CD14-positive monocyte (primary cell): ENCODE measurements around the gene KLF6. TPM values are rescaled to one million over a fixed set of nuclear protein-coding genes. Genes with fewer than 3 reads are reported as not detected.
A peak's percentile ranks its signal among the peaks of the same experiment; 100 is the strongest.

Experiments used
- DNase-seq, 3 donors: peaks; one replicate each; pipeline ENCODE4 v3.0.0-alpha.2; 2011 to 2022
- H2AFZ ChIP-seq: 2 replicates; pipeline ENCODE4 v1.6.0; 2012; ENCODE audit warnings: mild to moderate bottlenecking, low read depth, low read length, inconsistent platforms; ENCODE audit not compliant: insufficient read depth, poor library complexity, severe bottlenecking
- H3K27ac ChIP-seq, 2 donors: 1 replicate in 1 of 2; 2 replicates in 1 of 2; pipeline ENCODE4 v1.5.1; 2012 to 2013; ENCODE audit warnings: low read length in 2 of 2, control low read depth in 1 of 2, inconsistent platforms in 1 of 2, low read depth in 1 of 2, mild to moderate bottlenecking in 1 of 2
- H3K27me3 ChIP-seq, 2 donors: one replicate each; pipeline versions ENCODE4 v1.6.0 to v1.6.1; 2011 to 2013; ENCODE audit warnings: low read length in 2 of 2; ENCODE audit not compliant: control insufficient read depth in 2 of 2, insufficient read depth in 2 of 2
- H3K36me3 ChIP-seq, 2 donors: replicated peaks in 1 of 2; 1 replicate in 1 of 2; 2 replicates in 1 of 2; pipeline versions ENCODE4 v1.5.1 to v1.6.1; 2012 to 2013; ENCODE audit warnings: low read length in 2 of 2, control low read depth in 1 of 2, inconsistent platforms in 1 of 2, mild to moderate bottlenecking in 1 of 2; ENCODE audit not compliant: insufficient read depth in 2 of 2, control insufficient read depth in 1 of 2
- H3K4me1 ChIP-seq, 2 donors: 1 replicate in 1 of 2; 2 replicates in 1 of 2; pipeline versions ENCODE4 v1.5.1 to v1.6.1; 2012 to 2013; ENCODE audit warnings: low read length in 2 of 2, control low read depth in 1 of 2, inconsistent platforms in 1 of 2, mild to moderate bottlenecking in 1 of 2, moderate library complexity in 1 of 2; ENCODE audit not compliant: insufficient read depth in 2 of 2, control insufficient read depth in 1 of 2
- H3K4me2 ChIP-seq: replicated peaks from 2 replicates; pipeline ENCODE3; 2012; ENCODE audit warnings: low read length, moderate library complexity, mild to moderate bottlenecking; ENCODE audit not compliant: poor library complexity, severe bottlenecking; ENCODE audit errors: extremely low read depth
- H3K4me3 ChIP-seq, 3 experiments: fragments of 200-600 bp in 1 of 3; sonication (generic) in 1 of 3; replicated peaks in 1 of 3; 1 replicate in 2 of 3; 2 replicates in 1 of 3; pipeline ENCODE4 v1.5.1; 2011 to 2013; ENCODE audit warnings: low read length in 3 of 3, mild to moderate bottlenecking in 3 of 3, control low read depth in 2 of 3, low read depth in 2 of 3, inconsistent platforms in 1 of 3, moderate library complexity in 1 of 3
- H3K79me2 ChIP-seq: 2 replicates; pipeline ENCODE4 v1.6.0; 2012; ENCODE audit warnings: mild to moderate bottlenecking, control low read depth, inconsistent platforms, low read length, moderate library complexity; ENCODE audit not compliant: insufficient read depth
- H3K9ac ChIP-seq: 2 replicates; pipeline ENCODE4 v1.6.0; 2017; ENCODE audit warnings: low read length, mild to moderate bottlenecking; ENCODE audit not compliant: insufficient read depth, poor library complexity, severe bottlenecking
- H3K9me3 ChIP-seq, 2 donors: replicated peaks in 1 of 2; 1 replicate in 1 of 2; 2 replicates in 1 of 2; pipeline versions ENCODE4 v1.5.1 to v1.6.1; 2012 to 2013; ENCODE audit warnings: low read length in 2 of 2, control low read depth in 1 of 2; ENCODE audit not compliant: control insufficient read depth in 1 of 2, insufficient read depth in 1 of 2
- H4K20me1 ChIP-seq: 2 replicates; pipeline ENCODE4 v1.6.0; 2012; ENCODE audit warnings: mild to moderate bottlenecking, low read length, control low read depth, moderate library complexity; ENCODE audit not compliant: insufficient read depth
- H3K27ac Mint-ChIP-seq, 7 donors: one replicate each; pipeline ENCODE4 v1.8.0; 2020; ENCODE audit warnings: mild to moderate bottlenecking in 7 of 7, mixed read lengths in 7 of 7, moderate library complexity in 6 of 7, inconsistent platforms in 2 of 7
- H3K27me3 Mint-ChIP-seq, 3 donors: one replicate each; pipeline ENCODE4 v1.8.0; 2021 to 2022; ENCODE audit warnings: low read depth in 3 of 3, mild to moderate bottlenecking in 3 of 3, mixed read lengths in 3 of 3, moderate library complexity in 3 of 3, inconsistent platforms in 1 of 3
- H3K36me3 Mint-ChIP-seq, 2 donors: one replicate each; pipeline ENCODE4 v1.8.0; 2020; ENCODE audit warnings: mixed read lengths in 2 of 2, inconsistent platforms in 1 of 2, mild to moderate bottlenecking in 1 of 2
- H3K4me1 Mint-ChIP-seq: one replicate; pipeline ENCODE4 v1.8.0; 2020; ENCODE audit warnings: mild to moderate bottlenecking, mixed read lengths
- H3K4me3 Mint-ChIP-seq, 2 donors: one replicate each; pipeline ENCODE4 v1.8.0; 2020; ENCODE audit warnings: mild to moderate bottlenecking in 2 of 2, mixed read lengths in 2 of 2, moderate library complexity in 1 of 2
- H3K9me3 Mint-ChIP-seq, 7 donors: one replicate each; pipeline ENCODE4 v1.8.0; 2020 to 2022; ENCODE audit warnings: mixed read lengths in 7 of 7, mild to moderate bottlenecking in 6 of 7, moderate library complexity in 6 of 7, inconsistent platforms in 2 of 7
- CTCF ChIP-seq: fragments of 200-600 bp; IDR thresholded peaks from one replicate; pipeline ENCODE4 v1.8.0; 2022; ENCODE audit warnings: antibody characterized with exemption, mild to moderate bottlenecking
- WGBS: methylation state at CpG from one replicate; pipeline ENCODE4 v1.1.5; 2013; ENCODE audit warnings: missing lambda C conversion rate; ENCODE audit not compliant: insufficient coverage; 5-methylcytosine and 5-hydroxymethylcytosine counted together
- intact Hi-C, 2 donors: fragments of 100-400 bp; cut with micrococcal nuclease; formaldehyde crosslinking; loops; one replicate each; pipeline versions ENCODE4 v1.15.0 to v1.15.1; 2023
- polyA plus RNA-seq, 3 donors: library from polyadenylated mRNA; depleted of rRNA in 1 of 3; unstranded in 2 of 3; stranded (reverse) in 1 of 3; fragments of 300-500 nt in 2 of 3; fragments of >200 nt in 1 of 3; fragmentation: Illumina TruSeq in 2 of 3; gene quantifications; 1 replicate in 2 of 3; 2 replicates in 1 of 3; pipeline ENCODE4 v1.2.3, GENCODE V29; 2012 to 2021

KLF6 gene
- polyA plus RNA-seq, 3 donors, result 436 to 510 (median 499) TPM

GRCh38 chr10:3827768-3828403 lies 42.9 kb upstream of the KLF6 start:
- H3K4me1 Mint-ChIP-seq, result peaks cover 20% of the 10 kb centered on the region

GRCh38 chr10:3827266-3827665 lies 42.3 kb upstream of the KLF6 start:
- H3K79me2 ChIP-seq, result no peaks in the 10 kb centered on the region
- Mint-ChIP-seq H3K36me3 (no peaks in the 10 kb centered on the region), H3K27me3 (peaks cover 2 to 3% (median 2%) of the 10 kb centered on the region in 3 donors), H3K4me1 (peaks cover 17% of the 10 kb centered on the region), H3K4me3 (no peak overlapping the region), H3K9me3 (no peaks in the 10 kb centered on the region), H3K27ac (peak overlapping the region in 4 of 7 donors; percentile 6 to 52 (median 19))
- intact Hi-C loops, result no loop called here
- no peak for TF ChIP-seq CTCF
- no peak overlapping the region for H2AFZ ChIP-seq
- peaks cover 12 to 18% of the 10 kb centered on the region in 2 donors for H3K4me1 ChIP-seq
- H3K9ac ChIP-seq, result no peak overlapping the region
- H3K27me3 ChIP-seq, result no peaks in the 10 kb centered on the region
- no peak for DNase-seq
- H3K27ac ChIP-seq, result no peak overlapping the region
- no peak overlapping the region for H3K4me2 ChIP-seq
- H3K36me3 ChIP-seq, result no peaks in the 10 kb centered on the region
- WGBS, result 97% methylated on average over 9 of the region's 10 CpGs
- no peaks in the 10 kb centered on the region for H4K20me1 ChIP-seq
- no peaks in the 10 kb centered on the region for H3K9me3 ChIP-seq
- H3K4me3 ChIP-seq, result no peak overlapping the region

More at GRCh38 chr10:3827768-3828403, 42.9 kb upstream of the KLF6 start:
- H3K9me3 ChIP-seq, result no peaks in the 10 kb centered on the region
- H3K27ac ChIP-seq, result peak overlapping the region in 1 of 2 donors; percentile 86
- peak overlapping the region in 1 of 3 experiments; percentile 74 for H3K4me3 ChIP-seq
- Mint-ChIP-seq H3K27ac (peak overlapping the region; percentile 14 to 93 (median 87)), H3K4me3 (peak overlapping the region; percentile 64 to 75), H3K36me3 (no peaks in the 10 kb centered on the region), H3K27me3 (peaks cover 2 to 3% (median 2%) of the 10 kb centered on the region in 3 donors), H3K9me3 (no peaks in the 10 kb centered on the region)
- H3K27me3 ChIP-seq, result no peaks in the 10 kb centered on the region
- 98% methylated on average over 18 of the region's 27 CpGs for WGBS
- intact Hi-C loops, result no loop called here
- no peaks in the 10 kb centered on the region for H3K36me3 ChIP-seq
- no peak for TF ChIP-seq CTCF
- peaks cover 14 to 18% of the 10 kb centered on the region in 2 donors for H3K4me1 ChIP-seq
- peak overlapping the region; percentile 58 for H2AFZ ChIP-seq
- H3K9ac ChIP-seq, result no peak overlapping the region
- H4K20me1 ChIP-seq, result no peaks in the 10 kb centered on the region
- DNase-seq, result no peak
- H3K4me2 ChIP-seq, result peak overlapping the region; percentile 71
- H3K79me2 ChIP-seq, result no peaks in the 10 kb centered on the region
